Neural cell (in vitro differentiated cells): ENCODE measurements around the gene ATPAF1. TPM values are rescaled to one million over a fixed set of nuclear protein-coding genes. Genes with fewer than 3 reads are reported as not detected.

Experiments used
- H2AFZ ChIP-seq: fragments of 200-600, 300-800 bp; sonication (generic), shearing (Covaris generic); 2 replicates; pipeline ENCODE4 v1.6.0; 2014; ENCODE audit warnings: low read depth, mild to moderate bottlenecking, antibody characterized with exemption, low read length, moderate library complexity
- H3F3A ChIP-seq: fragments of 200-600 bp; shearing (Covaris generic); 2 replicates; pipeline ENCODE4 v1.6.1; 2016; ENCODE audit warnings: mild to moderate bottlenecking, moderate library complexity, mixed read lengths, antibody characterized with exemption, low read length; ENCODE audit not compliant: insufficient read depth, poor library complexity, severe bottlenecking
- H3K27ac ChIP-seq: fragments of 200-600, 300-800 bp; sonication (generic), shearing (Covaris generic); 2 replicates; pipeline ENCODE4 v1.5.1; 2014; ENCODE audit warnings: mild to moderate bottlenecking, low read length, moderate library complexity
- H3K27me3 ChIP-seq: fragments of 300-800, 200-600 bp; sonication (generic), shearing (Covaris generic); 2 replicates; pipeline ENCODE4 v1.6.0; 2014; ENCODE audit warnings: mild to moderate bottlenecking, low read depth, low read length, moderate library complexity; ENCODE audit not compliant: insufficient read depth
- H3K36me3 ChIP-seq: fragments of 300-800, 200-600 bp; sonication (generic), shearing (Covaris generic); 2 replicates; pipeline ENCODE4 v1.5.1; 2014; ENCODE audit warnings: mild to moderate bottlenecking, antibody characterized with exemption, low read length, moderate library complexity; ENCODE audit not compliant: insufficient read depth
- H3K4me2 ChIP-seq: fragments of 300-800, 200-600 bp; sonication (generic), shearing (Covaris generic); 2 replicates; pipeline ENCODE4 v1.6.0; 2014; ENCODE audit warnings: mild to moderate bottlenecking, low read length
- H3K4me3 ChIP-seq: fragments of 300-800, 200-600 bp; sonication (generic), shearing (Covaris generic); 2 replicates; pipeline ENCODE4 v1.5.1; 2014; ENCODE audit warnings: mild to moderate bottlenecking, low read length, moderate library complexity
- H3K79me2 ChIP-seq: fragments of 200-600 bp; shearing (Covaris generic); replicated peaks from 2 replicates; pipeline ENCODE4 v1.6.0; 2014; ENCODE audit warnings: mild to moderate bottlenecking, low read length, moderate library complexity; ENCODE audit not compliant: insufficient read depth
- H3K9ac ChIP-seq: fragments of 300-800, 200-600 bp; sonication (generic), shearing (Covaris generic); 2 replicates; pipeline ENCODE4 v1.6.1; 2016; ENCODE audit warnings: mild to moderate bottlenecking, low read length, mixed read lengths
- H3K9me2 ChIP-seq: fragments of 200-600 bp; shearing (Covaris generic); 2 replicates; pipeline ENCODE4 v1.6.1; 2016; ENCODE audit warnings: mild to moderate bottlenecking, low read length, mixed read lengths; ENCODE audit not compliant: insufficient read depth
- H3K9me3 ChIP-seq: fragments of 200-600, 300-800 bp; sonication (generic), shearing (Covaris generic); 2 replicates; pipeline ENCODE4 v1.6.1; 2016; ENCODE audit warnings: mild to moderate bottlenecking, mixed run types, low read length, moderate library complexity, mixed read lengths
- H4K20me1 ChIP-seq: fragments of 200-600 bp; shearing (Covaris generic); 2 replicates; pipeline ENCODE4 v1.6.1; 2016; ENCODE audit warnings: mild to moderate bottlenecking, mixed run types; ENCODE audit not compliant: insufficient read depth
- EP300 ChIP-seq: fragments of 450-650 bp; conservative IDR thresholded peaks from 2 replicates; pipeline ENCODE4 v1.6.1; 2014; ENCODE audit warnings: antibody characterized with exemption, mild to moderate bottlenecking, moderate library complexity; ENCODE audit not compliant: poor library complexity, severe bottlenecking
- EZH2 ChIP-seq: fragments of 200-600, 300-800 bp; shearing (Covaris generic), sonication (generic); IDR thresholded peaks from 2 replicates; pipeline ENCODE4 v1.6.1; 2014; ENCODE audit warnings: antibody characterized with exemption, low read length, borderline replicate concordance, mild to moderate bottlenecking; ENCODE audit not compliant: insufficient read depth, poor library complexity, severe bottlenecking
- MXI1 ChIP-seq: fragments of 450-650 bp; conservative IDR thresholded peaks from 2 replicates; pipeline ENCODE4 v1.6.1; 2014; ENCODE audit warnings: antibody characterized with exemption, mild to moderate bottlenecking; ENCODE audit not compliant: poor library complexity, severe bottlenecking
- POLR2AphosphoS5 ChIP-seq: IDR thresholded peaks from 2 replicates; pipeline ENCODE4 v1.6.1; 2012
- RAD21 ChIP-seq: fragments of 450-650 bp; conservative IDR thresholded peaks from 2 replicates; pipeline ENCODE4 v1.6.1; 2014; ENCODE audit warnings: antibody characterized with exemption, mild to moderate bottlenecking, moderate library complexity
- REST ChIP-seq: IDR thresholded peaks from 2 replicates; pipeline ENCODE4 v1.6.1; 2012; ENCODE audit warnings: borderline replicate concordance
- SMC3 ChIP-seq: fragments of 450-650 bp; conservative IDR thresholded peaks from 2 replicates; pipeline ENCODE4 v1.6.1; 2014; ENCODE audit warnings: antibody characterized with exemption, mild to moderate bottlenecking, moderate library complexity; ENCODE audit not compliant: poor library complexity
- TAF1 ChIP-seq: IDR thresholded peaks from 2 replicates; pipeline ENCODE4 v1.6.1; 2012; ENCODE audit warnings: low read depth
- polyA plus RNA-seq: library from polyadenylated mRNA; depleted of rRNA; stranded (reverse); fragments of >200 nt; gene quantifications from 2 replicates; pipeline ENCODE4 v1.2.3, GENCODE V29; 2014
- TF ChIP-seq, protein P1 (sequence below): fragments of 450-650 bp; IDR thresholded peaks from 2 replicates; pipeline ENCODE4 v1.5.1; 2014; ENCODE audit warnings: antibody characterized with exemption, mild to moderate bottlenecking, moderate library complexity; ENCODE audit not compliant: poor library complexity, severe bottlenecking

The ATPAF1 gene
- polyA plus RNA-seq, 1 donor from 2014 or later: 80.7 TPM

DNA sequence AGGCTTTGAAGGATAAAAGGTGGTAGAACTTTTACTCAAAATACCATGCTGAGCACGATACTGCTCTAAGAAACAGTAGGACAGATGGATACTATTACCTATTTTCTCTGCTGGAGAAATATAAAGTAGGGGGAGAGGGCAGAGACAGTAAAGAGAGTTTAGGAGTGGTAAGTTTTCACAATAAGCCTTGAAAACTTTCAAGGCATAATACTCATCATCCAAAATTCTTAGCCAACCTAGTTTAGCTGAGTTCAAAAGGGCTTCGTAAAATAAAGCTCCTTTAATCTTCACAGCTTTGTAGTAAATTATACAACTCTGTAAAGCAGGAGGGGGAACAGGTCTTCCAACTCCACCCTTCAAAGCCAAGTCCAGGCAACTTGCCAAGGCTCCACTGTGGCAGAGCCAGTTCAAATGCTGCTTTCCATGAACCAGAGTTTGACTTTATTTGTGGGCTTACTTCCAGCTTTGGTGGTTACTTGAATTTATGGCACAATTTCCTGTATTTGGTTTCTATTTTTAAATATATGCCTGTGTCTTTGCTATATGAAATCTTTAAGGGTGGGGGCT is 19.0 kb upstream of the ATPAF1 start:
- H3K27ac ChIP-seq: no peak overlapping the region
- TF ChIP-seq POLR2AphosphoS5 (no peak), EZH2 (no peak), RAD21 (no peak), SMC3 (no peak), MXI1 (no peak), EP300 (no peak), TAF1 (no peak), REST (no peak)
- H3K4me2 ChIP-seq: no peak overlapping the region
- no peak overlapping the region for H3K9ac ChIP-seq
- peaks cover 36% of the 10 kb centered on the region for H3K36me3 ChIP-seq
- no peaks in the 10 kb centered on the region for H3K9me2 ChIP-seq
- no peaks in the 10 kb centered on the region for H3K9me3 ChIP-seq
- no peaks in the 10 kb centered on the region for H4K20me1 ChIP-seq
- no peaks in the 10 kb centered on the region for H3K27me3 ChIP-seq
- no peaks in the 10 kb centered on the region for H3K79me2 ChIP-seq
- no peaks in the 10 kb centered on the region for H3F3A ChIP-seq
- no peak overlapping the region for H3K4me3 ChIP-seq
- no peak overlapping the region for H2AFZ ChIP-seq

- Histone ChIP-seq H3K79me2 (no peaks in the 10 kb centered on the region), H3K27ac (no peak overlapping the region), H3F3A (no peaks in the 10 kb centered on the region), H3K9ac (no peak overlapping the region), H2AFZ (no peak overlapping the region), H3K36me3 (peaks cover 36% of the 10 kb centered on the region), H3K4me2 (no peak overlapping the region), H4K20me1 (no peaks in the 10 kb centered on the region), H3K9me3 (no peaks in the 10 kb centered on the region), H3K9me2 (no peaks in the 10 kb centered on the region), H3K27me3 (no peaks in the 10 kb centered on the region), H3K4me3 (no peak overlapping the region)
- TF ChIP-seq, protein P1, sequence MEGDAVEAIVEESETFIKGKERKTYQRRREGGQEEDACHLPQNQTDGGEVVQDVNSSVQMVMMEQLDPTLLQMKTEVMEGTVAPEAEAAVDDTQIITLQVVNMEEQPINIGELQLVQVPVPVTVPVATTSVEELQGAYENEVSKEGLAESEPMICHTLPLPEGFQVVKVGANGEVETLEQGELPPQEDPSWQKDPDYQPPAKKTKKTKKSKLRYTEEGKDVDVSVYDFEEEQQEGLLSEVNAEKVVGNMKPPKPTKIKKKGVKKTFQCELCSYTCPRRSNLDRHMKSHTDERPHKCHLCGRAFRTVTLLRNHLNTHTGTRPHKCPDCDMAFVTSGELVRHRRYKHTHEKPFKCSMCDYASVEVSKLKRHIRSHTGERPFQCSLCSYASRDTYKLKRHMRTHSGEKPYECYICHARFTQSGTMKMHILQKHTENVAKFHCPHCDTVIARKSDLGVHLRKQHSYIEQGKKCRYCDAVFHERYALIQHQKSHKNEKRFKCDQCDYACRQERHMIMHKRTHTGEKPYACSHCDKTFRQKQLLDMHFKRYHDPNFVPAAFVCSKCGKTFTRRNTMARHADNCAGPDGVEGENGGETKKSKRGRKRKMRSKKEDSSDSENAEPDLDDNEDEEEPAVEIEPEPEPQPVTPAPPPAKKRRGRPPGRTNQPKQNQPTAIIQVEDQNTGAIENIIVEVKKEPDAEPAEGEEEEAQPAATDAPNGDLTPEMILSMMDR: no peak
- no peak for TF ChIP-seq EZH2
- TF ChIP-seq POLR2AphosphoS5: no peak
- no peak for TF ChIP-seq EP300
- TF ChIP-seq RAD21: no peak
- TF ChIP-seq SMC3: no peak
- no peak for TF ChIP-seq REST
- no peak for TF ChIP-seq TAF1
- no peak for TF ChIP-seq MXI1
Measured at GRCh38 chr1:46686255-46686654, 18.1 kb upstream of the ATPAF1 start.
